Lower leg skin (tissue), 4 donors: ENCODE measurements around the gene RNF111. TPM values are rescaled to one million over a fixed set of nuclear protein-coding genes. Genes with fewer than 3 reads are reported as not detected.

ENCODE experiments used
- DNase-seq, 2 donors: peaks; one replicate each; pipeline ENCODE4 v3.0.0-alpha.2; 2019; ENCODE audit warnings: low spot score in 2 of 2
- H3K4me3 ChIP-seq: fragments of 200-600 bp; sonication (generic); 2 replicates; pipeline ENCODE4 v1.5.1; 2017; ENCODE audit warnings: mild to moderate bottlenecking, low read depth; ENCODE audit not compliant: poor library complexity, severe bottlenecking
- POLR2A ChIP-seq, 2 donors: fragments of 450-650 bp; IDR thresholded peaks; one replicate each; pipeline ENCODE4 v1.6.1; 2016 to 2017; ENCODE audit warnings: antibody characterized with exemption in 2 of 2, mild to moderate bottlenecking in 1 of 2, moderate library complexity in 1 of 2
- WGBS, 2 donors: methylation state at CpG; one replicate each; pipeline ENCODE4 v1.1.5; 2018; 5-methylcytosine and 5-hydroxymethylcytosine counted together
- intact Hi-C: fragments of 100-400 bp; cut with DNase I; formaldehyde crosslinking; loops from one replicate; pipeline ENCODE4 v1.15.0; 2023; ENCODE audit warnings: low total_unique reads
- total RNA-seq, 4 donors: library from RNA; depleted of rRNA; stranded (reverse); fragments of >200 nt; gene quantifications; one replicate each; pipeline ENCODE4 v1.1.0, GENCODE V29; 2016
- TF ChIP-seq, protein P1 (sequence below), 3 donors: fragments of 450-650 bp; IDR thresholded peaks; one replicate each; pipeline ENCODE4 v1.5.1; 2016; ENCODE audit warnings: antibody characterized with exemption in 3 of 3, mild to moderate bottlenecking in 3 of 3, moderate library complexity in 2 of 3

Gene RNF111
- total RNA-seq, 4 donors from 2014 or later = 14.9 to 27.9 (median 22.6) TPM

- DNase-seq = no peak
- TF ChIP-seq, protein P1, sequence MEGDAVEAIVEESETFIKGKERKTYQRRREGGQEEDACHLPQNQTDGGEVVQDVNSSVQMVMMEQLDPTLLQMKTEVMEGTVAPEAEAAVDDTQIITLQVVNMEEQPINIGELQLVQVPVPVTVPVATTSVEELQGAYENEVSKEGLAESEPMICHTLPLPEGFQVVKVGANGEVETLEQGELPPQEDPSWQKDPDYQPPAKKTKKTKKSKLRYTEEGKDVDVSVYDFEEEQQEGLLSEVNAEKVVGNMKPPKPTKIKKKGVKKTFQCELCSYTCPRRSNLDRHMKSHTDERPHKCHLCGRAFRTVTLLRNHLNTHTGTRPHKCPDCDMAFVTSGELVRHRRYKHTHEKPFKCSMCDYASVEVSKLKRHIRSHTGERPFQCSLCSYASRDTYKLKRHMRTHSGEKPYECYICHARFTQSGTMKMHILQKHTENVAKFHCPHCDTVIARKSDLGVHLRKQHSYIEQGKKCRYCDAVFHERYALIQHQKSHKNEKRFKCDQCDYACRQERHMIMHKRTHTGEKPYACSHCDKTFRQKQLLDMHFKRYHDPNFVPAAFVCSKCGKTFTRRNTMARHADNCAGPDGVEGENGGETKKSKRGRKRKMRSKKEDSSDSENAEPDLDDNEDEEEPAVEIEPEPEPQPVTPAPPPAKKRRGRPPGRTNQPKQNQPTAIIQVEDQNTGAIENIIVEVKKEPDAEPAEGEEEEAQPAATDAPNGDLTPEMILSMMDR (IDR thresholded peaks at IDR 0.05) = no peak
- no peak for TF ChIP-seq POLR2A (IDR thresholded peaks at IDR 0.05)
- intact Hi-C loops = no loop called here
- 92 to 94% methylated on average over 1 of the region's 1 CpG for WGBS, 2 donors
- no peak overlapping the region for H3K4me3 ChIP-seq
Measured at GRCh38 chr15:59094077-59094476, 106.6 kb downstream of the RNF111 start.

- TF ChIP-seq, protein P1 (IDR thresholded peaks at IDR 0.05) = no peak
- no peak for TF ChIP-seq POLR2A (IDR thresholded peaks at IDR 0.05)
- 88 to 90% methylated on average over 3 of the region's 3 CpGs for WGBS, 2 donors
- intact Hi-C loops = no loop called here
- DNase-seq = no peak
- H3K4me3 ChIP-seq = no peak overlapping the region
Measured at GRCh38 chr15:59096429-59096828, 109.0 kb downstream of the RNF111 start.

GRCh38 chr15:59099162-59099685 lies 111.8 kb downstream of the RNF111 start:
- H3K4me3 ChIP-seq = no peak overlapping the region
- 59 to 85% methylated on average over 2 of the region's 2 CpGs for WGBS, 2 donors
- no peak for DNase-seq
- intact Hi-C loops = no loop called here
- TF ChIP-seq, protein P1 (IDR thresholded peaks at IDR 0.05) = no peak
- no peak for TF ChIP-seq POLR2A (IDR thresholded peaks at IDR 0.05)

DNA sequence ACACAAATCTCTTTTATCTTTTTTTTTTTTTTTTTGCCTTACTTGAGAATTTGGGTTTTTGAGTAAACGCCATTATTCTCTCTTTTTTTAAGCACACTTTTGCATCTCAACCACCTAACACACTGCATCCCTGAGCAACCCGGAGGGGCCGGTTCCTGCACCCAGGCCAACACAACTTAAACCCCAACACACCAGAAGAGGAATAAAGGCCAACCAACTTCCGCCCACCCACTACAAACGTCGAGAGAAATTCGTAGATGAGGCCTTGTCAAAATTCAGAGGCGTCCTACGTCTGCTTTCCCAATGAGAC lies 117.1 kb downstream of the RNF111 start:
- 1 to 2% methylated on average over 9 of the region's 9 CpGs for WGBS, 2 donors
- intact Hi-C loops = loop anchor here (10.0 kb wide), 1 partner anchor 310 kb away; no protein-coding TSS in a partner anchor
- TF ChIP-seq, protein P1 (IDR thresholded peaks at IDR 0.05) = no peak
- no peak for TF ChIP-seq POLR2A (IDR thresholded peaks at IDR 0.05)
- no peak overlapping the region for H3K4me3 ChIP-seq
- no peak for DNase-seq

GRCh38 chr15:59104912-59105732 lies 117.7 kb downstream of the RNF111 start, which contains the start of gene CCNB2:
CCNB2 (plus strand) TSS chr15:59105146; CDS start chr15:59105269, 123 bp downstream.
- 0% methylated on average over 56 to 57 of the region's 57 CpGs for WGBS, 2 donors
- TF ChIP-seq, protein P1 (IDR thresholded peaks at IDR 0.05) = no peak
- no peak for TF ChIP-seq POLR2A (IDR thresholded peaks at IDR 0.05)
- H3K4me3 ChIP-seq = peak within 1 kb of the TSS; percentile 63
- DNase-seq = peak; percentile 88 to 96
- intact Hi-C loops = loop anchor here (10.0 kb wide), 1 partner anchor 310 kb away; no protein-coding TSS in a partner anchor
